NCI-H1436 treated with DMSO at 0.1 percent for 48 hours (cell line): ENCODE measurements around the gene TCF4.
A peak's percentile ranks its signal among the peaks of the same experiment; 100 is the strongest.

ENCODE experiments used
- DNase-seq: peaks from one replicate; lab custom pipeline; 2025; lab: John Stamatoyannopoulos, UW

Gene TCF4

DNA sequence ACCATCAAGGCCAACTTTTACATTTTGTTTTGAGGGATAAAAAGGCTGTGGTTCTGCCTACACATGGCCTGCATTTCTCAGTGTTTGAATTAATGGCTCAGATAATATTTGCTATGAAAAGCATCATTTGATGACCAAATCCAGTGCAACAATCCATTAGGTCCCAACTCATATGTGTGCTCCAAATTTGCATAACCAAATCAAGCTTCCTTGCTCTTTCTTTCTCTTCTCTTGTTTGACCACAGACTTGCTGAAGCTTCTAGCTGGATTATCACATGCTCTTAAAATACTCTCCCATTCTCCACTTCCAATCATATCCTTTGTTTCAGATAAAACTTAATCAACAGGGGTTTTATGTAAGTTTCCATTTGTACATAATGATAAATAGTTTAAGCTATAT lies 147.0 kb downstream of the TCF4 start:
- no peak for DNase-seq

DNA sequence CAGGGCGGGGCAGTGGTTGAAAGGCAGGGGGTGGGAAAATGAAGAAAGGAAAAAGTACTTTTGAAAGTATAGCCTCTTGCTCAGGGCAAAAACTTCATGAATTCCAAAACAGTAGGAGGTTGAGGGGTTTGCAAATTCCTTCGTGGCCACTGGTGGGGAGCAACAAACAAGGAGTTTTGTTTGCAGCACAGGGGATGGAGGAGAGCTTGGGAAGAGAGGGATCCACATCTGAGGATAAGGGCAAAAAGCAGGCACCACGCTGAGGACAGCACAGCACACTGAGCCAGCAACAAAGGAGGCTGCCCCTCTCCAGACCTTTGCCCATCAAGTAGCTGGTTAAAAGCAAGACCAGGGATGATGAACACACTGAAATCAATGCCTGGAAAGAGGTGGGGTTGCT lies 148.9 kb downstream of the TCF4 start:
- DNase-seq: no peak

DNA sequence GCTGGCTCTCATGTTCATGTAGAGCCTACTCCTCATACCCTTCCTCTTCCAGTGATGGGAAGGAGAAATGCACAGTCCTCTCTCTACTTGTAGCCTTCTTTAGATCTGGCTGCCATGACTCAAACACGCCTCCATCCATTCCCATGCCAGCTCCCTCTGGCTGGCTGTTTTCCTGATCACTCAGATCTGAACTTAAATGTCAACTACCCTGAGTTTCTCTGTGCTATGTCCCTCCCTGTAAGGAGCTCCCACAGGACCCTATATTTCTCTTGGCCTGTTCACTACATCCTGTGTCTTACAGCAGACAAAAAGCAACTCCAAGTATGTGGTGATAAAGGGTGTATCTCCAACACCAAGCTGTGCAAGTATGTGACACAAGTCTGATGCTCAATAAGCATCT lies 152.4 kb downstream of the TCF4 start:
- DNase-seq: no peak

DNA sequence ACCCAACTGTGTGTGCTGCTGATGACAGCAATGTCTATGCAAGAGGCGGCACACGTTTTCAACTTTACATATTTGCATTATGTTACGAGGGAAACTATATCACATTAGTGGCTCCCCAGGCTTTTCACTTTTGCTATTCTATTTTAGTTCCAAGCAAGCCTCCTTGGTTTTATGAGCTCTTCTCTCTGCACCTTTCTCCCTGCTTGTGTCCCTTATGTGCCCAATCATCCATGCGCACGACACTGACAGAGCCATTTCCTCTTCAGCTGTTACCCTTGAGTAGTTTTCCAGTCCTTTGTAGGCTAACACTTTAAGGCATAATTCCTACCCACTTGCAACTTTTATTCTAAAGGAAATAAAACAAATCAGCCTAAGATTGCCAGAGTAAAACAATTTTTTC lies 154.3 kb downstream of the TCF4 start:
- DNase-seq: no peak

DNA sequence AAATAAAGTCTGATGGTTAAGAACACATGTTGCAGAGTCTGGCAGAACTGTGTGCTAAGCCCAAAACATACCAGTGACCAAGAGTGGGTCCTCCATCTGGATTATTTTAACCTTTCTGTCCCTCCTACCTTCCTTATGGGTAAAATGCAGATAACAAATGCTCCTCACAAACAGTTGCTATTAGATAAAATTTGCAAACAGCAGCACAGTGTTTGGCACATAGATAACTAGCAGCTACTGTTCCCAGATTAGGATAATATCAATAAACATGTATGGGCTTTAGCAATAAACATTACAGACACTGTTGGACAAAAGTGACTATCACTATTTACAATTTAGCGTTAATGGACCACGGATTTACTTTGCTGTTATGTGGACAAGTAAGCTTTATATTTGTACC lies 154.9 kb downstream of the TCF4 start:
- DNase-seq: no peak

DNA sequence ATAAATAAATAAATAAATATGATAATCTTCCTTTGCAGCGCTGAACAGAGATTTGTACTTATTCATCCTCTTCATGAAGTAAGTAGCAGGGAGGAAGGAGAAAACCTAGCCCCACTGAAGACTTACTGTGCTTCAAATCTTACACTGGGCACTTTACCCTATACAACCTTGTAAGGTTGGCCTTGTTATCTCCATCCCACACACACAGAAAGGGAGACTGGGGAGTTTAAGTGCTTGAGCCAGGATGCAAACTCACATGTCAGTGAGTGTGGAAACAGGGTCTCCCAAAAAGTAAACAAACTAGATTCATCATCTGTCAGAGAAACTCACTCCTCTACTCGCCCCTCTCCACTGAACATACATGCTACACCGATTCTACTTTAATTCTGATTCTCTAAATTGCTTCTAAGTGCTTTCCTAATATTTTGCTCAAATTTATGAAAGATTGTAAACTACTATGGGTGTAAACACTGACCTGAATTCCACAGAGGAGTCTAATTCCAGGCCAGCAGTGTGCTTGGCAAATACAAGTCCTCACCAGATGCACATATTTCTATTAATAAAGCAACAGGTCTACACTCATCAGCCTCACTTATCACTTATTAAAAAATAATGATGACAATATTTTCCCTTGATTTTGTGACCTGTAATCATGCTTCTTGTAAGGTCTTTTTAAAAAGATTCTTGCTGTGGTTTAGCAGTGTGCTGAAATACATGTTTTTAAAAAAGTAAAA lies 155.5 kb downstream of the TCF4 start:
- no peak for DNase-seq

DNA sequence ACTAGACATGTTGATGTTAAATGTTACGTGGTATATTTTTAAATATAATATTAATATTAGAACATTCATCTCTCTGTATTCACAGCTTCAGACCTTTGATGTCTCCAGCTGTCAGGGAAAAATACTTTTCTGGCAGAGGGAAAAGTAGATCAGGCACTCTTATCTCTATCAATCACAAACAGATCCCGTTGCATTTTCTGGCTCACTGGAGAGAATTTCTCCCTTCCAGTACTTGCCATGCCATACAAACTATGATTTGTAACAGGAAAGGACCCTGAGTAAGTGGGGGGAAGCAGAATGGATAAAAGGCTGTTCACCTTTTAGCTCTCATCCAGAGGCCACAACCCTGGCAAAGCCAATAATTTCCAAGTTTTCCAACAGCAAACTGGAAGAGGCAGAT lies 158.0 kb downstream of the TCF4 start:
- DNase-seq: no peak

DNA sequence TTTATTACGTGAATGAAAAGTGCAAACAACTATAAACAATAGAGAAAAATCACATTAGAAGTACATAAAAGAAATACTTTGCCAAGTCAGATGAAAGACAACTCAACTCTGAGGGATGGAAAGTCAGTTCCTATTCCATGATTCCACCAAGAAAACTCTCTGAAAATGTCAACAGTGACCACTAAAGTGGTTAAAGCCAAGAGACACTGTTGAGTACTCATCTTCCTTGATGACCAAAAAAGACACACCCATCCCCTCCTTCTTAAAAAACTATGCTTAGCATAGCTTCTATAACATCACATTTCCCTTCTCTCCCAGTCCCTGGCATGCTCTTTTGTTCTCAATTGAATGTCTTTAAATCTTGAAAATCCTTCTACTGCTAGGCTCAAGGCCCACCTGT lies 160.0 kb downstream of the TCF4 start:
- no peak for DNase-seq

DNA sequence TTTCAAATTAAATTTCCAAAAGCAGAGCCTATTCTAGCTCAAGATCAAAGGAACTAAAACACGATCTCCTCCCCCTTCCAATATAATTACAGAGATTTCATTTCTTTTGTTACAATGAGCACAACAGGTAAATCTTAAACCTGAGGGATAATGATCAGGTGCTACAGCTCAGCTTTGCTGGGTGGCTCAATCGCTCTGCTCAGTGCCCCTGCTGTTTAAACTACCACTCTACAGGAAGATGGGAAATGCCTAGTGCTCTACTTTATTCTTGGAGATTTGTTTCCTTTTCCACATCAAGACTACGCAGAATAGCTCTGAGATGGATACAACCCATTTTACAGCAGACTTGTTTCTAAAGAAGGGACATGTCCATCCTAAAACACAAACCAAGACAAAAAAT lies 162.3 kb downstream of the TCF4 start:
- no peak for DNase-seq

DNA sequence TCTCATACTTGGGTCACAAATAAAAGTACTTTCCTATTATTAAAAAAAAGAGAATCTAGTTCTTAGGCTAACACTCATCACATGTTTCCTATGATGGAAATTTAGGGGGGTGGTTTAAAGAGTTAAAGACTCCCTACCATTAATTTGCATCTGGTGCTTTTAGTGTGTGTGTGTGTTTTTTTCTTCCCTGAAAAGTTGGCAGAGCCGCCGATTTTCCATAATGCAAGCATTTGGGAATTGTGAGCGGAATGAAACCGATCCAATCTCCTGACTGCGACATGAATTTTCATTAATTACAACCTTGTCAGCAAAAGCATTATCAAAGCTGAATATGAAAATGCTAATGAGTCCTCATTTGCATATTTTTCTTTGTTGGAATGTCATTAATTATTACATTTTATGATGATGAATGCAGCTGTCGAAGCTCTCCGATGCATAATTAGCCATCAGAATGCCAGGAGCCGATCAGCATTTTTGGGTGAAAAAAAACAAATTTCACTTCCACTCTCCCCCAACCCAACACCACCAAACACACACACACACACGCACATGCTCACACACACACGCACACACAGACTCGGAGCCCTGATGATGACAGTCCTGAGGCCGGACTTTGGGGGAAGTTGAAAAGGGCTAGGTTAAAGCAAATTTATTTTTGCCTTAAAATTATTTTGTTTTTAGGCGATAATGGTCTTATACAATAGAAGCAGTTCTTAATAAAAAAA lies 165.4 kb downstream of the TCF4 start:
- DNase-seq: no peak

DNA sequence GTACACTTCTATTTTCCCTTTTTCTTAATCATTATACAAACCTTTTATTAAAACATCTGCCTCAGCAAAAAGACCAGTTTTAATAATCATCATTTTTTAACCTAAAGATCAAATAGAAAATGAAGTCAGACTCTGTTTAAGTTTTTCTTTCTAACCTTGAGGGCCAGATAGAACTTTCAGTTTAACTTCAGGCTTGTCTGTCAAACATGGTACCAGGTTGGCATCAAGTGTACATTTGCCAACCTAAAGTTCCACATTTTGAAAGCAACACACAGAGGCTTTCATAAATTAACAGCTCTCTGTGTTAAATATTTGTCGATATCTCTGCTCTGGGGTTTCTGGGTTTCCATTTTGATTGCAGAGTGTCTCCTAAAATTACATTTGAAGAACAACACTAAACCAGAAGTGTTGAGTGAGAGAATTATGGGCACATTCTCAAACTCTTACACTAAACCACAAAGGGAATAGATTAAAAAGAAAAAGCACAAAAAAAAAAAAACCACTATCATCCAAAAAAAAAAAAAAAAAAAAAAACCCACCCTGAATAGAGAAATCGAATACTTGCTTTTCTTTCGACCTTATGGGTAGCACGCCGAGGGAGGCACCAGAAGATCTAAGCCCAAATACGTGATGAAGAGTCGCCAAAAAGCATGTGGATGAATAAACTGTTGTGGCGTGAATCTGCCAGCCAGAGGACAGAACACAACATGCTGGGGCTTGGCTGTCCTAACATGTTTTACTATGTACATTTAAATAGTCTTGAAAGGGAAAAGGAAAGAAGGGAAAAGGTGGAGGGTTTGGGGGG lies 166.2 kb downstream of the TCF4 start:
- no peak for DNase-seq

DNA sequence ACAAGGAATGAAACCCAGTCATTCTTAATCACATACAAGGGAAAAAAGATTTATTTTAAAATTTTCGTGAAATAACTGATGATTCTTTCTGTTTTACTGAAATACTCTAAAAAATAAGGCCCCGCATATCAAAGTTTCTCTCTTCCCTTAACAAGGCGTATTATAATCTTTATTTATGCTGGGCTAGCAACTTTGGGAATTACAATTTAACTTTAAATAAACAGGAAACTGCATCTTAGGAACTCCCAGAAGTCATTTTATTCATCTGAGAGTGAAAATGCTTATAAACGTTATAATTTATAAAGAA lies 166.7 kb downstream of the TCF4 start:
- no peak for DNase-seq

DNA sequence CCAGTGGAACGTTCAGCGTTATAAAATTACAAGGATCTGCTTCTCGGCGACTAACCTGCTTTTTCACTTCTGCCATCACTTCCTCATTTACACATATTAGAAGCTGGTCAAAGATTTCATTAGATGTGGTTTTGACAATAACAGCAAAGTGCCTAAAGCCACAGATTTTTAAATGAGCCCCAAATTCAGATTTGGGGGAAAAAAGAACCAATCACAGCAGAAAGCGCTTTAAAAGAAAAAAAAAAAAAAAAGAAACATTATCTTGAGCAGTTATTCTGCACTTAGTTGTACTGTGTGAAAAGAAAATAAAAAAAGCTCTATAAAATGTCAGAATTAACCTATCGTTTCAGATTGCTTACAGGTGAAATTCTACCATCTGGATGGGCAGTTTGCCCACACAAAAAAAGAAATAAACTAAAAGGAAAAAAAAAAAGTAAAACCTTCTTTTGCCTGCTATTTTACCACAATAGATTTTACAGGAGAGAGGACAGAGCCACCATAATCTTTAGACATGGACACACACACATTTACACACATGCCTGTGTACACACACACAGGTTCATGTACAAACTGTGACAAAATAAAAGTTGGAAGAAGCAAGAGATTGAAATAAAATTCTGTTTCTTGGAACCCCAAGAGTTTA lies 167.2 kb downstream of the TCF4 start:
- no peak for DNase-seq

DNA sequence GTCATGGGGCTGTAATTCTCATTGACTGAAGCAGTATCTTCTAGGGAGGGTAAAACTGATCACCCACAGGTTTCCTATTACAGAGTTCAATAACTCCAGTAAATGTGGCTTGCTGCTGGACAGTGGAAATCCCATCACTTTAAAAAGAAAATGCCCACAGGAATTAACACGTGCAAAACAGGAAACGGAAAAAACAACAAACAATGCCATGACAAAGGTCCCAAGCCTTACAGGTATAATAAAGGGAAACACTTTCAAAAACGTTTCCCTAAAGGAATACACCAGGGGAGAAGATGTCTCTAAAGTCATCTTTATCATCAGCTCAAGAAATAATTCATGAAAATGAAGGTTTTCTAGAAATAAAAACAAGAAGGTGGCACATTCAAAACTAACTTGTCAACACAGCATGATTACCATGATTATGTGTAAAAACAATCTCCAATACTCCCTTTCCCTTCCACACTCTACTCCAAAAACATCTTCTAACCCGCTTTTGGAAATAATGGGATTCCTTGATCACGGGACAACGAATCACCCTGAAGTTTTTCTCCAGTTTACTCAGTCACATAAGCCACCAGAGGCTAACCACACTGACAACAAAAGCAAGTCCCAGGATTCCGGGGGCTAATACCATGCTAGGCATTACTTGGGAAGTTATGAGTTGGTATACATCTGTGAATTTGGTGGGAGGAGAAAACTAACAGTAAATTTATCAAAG lies 167.9 kb downstream of the TCF4 start:
- DNase-seq: no peak

DNA sequence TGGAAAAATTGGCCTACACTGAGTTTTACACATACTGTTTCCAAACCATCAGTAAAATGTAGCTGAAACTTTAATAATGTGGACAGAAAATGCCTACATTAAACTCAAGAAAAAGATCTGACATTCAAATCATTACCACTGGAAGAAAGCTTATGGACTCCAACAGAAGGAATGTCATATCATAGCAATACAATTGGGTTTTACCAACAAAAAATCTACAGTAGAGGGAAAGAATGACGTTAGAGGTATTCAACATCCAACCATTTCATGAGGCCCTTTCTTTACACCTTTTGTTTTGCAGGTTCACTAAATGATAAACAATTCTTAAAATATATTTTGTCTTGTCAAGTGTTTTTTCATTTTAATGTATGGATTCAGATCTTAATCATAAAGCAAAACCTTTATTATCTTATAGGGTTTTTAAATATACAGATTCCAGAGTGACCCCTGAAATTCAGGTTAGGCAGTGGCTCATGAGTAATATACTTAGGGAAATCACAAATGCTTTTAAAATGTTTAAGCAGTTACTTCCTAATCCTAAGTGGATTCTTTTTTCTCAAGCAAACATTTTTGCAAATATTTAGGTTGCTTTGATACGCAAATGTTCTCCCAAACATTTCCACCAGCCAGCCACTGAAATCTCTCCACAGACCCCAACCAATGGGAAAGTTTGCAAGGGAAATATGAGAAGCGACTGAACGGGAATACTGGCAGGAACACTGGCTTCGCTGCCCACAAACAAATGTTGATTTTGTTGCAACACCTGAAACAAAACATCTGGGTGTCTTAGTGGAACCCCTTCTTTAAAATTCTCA lies 168.7 kb downstream of the TCF4 start:
- no peak for DNase-seq

DNA sequence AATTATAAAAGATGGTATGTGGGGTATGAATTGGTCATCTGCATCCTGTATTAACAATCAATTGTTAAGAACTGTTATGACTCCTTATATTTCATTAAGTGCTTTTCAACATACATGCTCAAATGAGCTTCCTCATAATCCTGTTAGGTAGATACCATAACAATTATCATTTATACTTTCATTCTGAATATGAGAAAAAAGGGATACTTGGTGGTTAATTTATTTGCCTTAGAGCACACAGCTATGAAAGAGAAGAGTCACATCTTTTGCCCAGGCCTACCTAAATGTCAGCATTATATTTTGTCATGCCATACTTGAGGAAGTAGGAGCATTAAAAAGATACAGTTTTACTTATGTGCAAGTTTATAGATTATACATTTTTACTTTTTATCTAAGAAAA lies 169.6 kb downstream of the TCF4 start:
- no peak for DNase-seq

DNA sequence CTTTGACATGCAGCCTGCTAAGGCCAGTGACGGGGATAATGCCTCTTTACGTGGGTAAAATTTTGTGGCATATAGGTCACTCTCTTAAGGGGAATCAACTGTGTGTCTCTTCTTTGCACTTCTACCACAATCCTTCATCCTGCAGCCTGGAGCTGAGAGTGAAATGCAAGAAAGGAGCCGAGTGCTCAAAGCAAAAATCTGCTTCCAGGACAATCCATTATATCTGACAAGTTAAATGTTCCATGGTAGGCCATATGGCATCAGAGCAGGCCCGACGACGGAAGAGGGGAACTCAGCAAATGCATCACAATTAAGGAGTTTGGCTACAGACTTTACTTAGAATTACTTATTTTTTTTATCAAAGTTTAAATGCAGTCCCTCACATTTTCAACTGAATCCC lies 171.2 kb downstream of the TCF4 start:
- no peak for DNase-seq

DNA sequence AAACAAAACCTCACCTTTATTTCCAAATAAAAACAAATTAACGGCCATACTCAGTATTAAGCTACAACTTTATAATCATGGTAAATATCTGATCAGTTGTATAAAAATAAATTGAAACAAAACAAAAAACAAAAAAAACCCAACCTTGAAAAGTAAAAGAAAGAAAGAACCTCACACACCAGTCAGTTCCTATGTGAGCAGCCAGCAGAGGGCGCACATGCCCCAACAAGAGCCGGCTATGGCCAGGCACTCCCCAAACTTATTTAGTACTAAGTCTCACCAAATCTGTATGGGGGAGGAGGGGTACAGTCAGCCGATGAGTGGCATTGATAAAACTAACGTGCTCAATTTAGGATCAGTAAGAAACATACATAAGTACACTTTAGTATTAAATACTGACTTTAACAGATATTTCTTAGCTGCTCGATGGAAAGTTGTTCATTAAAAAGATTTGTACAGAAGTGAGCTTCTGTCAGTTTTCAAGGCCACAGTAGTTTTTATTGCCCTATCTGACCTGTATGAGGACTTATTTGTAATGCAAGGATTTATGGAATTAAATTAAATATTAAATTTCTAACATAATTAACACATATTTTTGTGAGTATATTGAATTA lies 172.6 kb downstream of the TCF4 start:
- peak; percentile 9 for DNase-seq

DNA sequence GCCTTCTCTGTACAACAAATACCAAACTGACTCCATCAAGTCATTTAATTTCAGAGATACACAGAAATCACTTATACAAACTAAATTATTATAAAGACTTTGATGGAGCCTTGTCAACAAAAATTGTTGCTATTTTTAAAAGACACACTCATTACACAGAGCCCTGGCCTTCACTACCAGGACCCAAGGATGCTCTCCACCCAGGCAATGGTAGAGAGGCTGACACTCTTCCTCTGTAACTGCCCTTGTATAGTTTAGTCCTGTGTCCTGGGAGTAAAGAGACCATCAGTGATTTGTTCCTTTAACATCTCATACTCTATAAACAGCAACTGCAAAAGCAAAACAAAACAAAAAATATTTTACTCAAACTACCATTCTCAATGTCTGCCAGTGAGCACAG lies 173.5 kb downstream of the TCF4 start:
- no peak for DNase-seq

DNA sequence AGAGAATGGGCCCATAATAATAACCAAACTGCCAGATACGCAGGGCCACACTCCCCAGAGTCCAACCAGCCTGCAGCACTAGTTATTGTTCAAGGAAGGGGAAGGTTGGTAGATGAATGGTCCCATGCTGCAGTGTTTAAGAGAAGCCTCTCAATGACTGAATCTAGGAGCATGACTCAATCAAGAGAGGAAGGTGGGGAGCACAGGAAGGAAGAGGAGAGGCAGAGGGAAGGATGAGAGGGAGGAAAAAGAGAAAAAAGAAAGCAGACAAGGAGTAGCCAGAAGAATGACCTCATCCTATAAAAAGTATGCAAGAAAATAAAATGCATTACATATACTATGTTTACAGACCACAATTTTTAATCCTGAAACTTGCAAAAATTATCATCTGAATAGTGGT lies 174.5 kb downstream of the TCF4 start:
- DNase-seq: no peak
